ENCODE measurements around the gene MUC4.
"Not testable (repeated sequence)": the region's sequence is repeated elsewhere in the genome, so short reads cannot be mapped to it uniquely, and the experiment has no call there.

MUC4 gene

DNA sequence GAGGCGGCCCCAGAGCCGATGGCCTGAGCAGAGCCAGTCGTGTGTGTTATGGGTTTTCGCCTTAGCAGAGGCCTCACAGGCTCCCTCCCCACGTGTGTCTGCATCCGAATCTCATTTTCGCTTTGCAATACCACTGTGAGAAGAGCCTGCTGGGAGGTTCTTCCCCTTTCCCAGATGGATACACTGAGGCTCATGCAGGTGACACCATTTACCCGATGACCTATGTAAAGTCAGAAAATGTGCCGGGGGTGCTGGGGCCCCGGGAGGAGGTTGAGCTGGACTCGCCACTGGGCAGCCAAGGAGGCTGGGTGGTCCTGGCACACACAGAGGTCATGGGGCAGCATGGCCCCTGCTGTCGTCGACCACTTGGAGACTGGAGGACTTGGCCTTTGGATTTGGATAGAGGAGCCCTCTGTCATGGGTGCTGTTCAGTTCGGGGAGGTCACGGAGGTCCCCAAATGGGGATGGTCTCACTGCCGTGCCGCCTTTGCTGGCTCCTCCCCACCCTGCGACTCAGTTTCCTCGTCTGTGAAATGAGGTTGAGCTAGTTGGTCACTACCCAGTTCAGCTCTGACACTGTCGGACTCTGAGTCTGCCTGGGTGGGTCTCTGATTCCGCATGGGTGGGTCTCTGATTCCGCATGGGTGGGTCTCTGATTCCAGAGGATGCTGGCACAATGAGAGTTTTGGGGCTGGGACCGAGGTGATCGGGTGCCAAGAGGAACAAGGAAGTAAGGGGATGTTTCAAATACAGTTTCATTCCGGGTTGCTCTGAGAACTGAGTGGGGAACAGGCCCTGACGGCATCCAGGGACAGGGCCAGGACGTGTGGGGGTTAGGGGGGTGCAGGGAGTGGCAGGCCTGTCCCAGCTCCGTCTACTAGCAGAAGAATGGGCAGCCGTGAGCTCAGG, 23.2 kb upstream of the MUC4 start:
- H3K36me3 ChIP-seq (ENCODE audit: control insufficient read depth in 2 of 2, insufficient read depth in 2 of 2, low read length in 2 of 2): no peaks in the 10 kb centered on the region
- no peaks in the 10 kb centered on the region for H3K9me3 ChIP-seq (ENCODE audit: control insufficient read depth in 2 of 2, low read length in 2 of 2)
- H3K27me3 ChIP-seq (ENCODE audit: control insufficient read depth in 1 of 2, insufficient read depth in 2 of 2, low read length in 2 of 2): peaks cover 3 to 8% of the 10 kb centered on the region in 2 donors
- no peaks in the 10 kb centered on the region for H3K4me1 ChIP-seq (ENCODE audit: control insufficient read depth, insufficient read depth, low read length)
- H3K27ac ChIP-seq (ENCODE audit: low read length): no peak overlapping the region
- no peak overlapping the region for H3K9ac ChIP-seq (ENCODE audit: low read length in 2 of 2)
- H3K4me3 ChIP-seq (ENCODE audit: low read length in 2 of 2): no peak overlapping the region

DNA sequence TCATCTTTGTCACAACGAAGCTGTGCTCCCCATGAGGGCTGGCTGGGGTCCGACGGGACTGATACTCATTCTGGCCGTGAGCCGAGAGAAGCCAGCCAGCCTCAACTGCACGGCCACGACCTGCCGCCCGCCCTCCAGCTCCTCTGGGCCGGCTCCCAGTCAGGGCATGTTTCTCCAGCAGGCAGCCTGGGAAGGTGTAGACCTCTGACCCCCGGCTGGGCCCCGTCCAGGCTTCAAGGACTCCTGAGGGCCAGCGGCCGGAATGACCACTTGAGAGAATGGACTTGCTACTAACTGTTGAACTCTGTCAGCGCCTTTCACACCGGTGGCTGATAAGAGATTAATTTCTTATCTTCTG, 18.1 kb upstream of the MUC4 start:
- no peak overlapping the region for H3K9ac ChIP-seq (ENCODE audit: low read length in 2 of 2)

DNA sequence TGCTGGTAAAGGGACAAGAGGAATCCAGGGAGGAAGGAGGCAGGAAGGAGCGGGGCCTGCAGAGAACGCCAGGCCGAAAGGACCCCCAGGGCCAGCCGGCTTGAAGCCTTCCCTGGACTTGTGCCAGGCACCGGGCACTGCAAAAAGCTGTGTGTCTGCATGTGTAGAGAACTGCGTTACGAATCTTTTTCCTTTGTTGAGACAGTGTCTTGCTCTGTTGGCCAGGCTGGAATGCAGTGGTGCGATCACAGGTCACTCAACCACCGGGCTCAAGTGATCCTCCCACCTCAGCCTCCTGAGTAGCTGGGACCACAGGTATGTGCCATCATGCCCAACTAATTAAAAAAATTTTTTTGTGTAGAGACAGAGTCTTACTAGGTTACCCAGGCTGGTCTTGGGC, 17.0 kb upstream of the MUC4 start:
- no peak overlapping the region for H3K4me3 ChIP-seq (ENCODE audit: low read length in 2 of 2)
- H3K27ac ChIP-seq (ENCODE audit: low read length): no peak overlapping the region
- no peaks in the 10 kb centered on the region for H3K36me3 ChIP-seq (ENCODE audit: control insufficient read depth in 2 of 2, insufficient read depth in 2 of 2, low read length in 2 of 2)
- H3K27me3 ChIP-seq (ENCODE audit: control insufficient read depth in 1 of 2, insufficient read depth in 2 of 2, low read length in 2 of 2): peaks cover 0 to 1% of the 10 kb centered on the region in 2 donors
- no peaks in the 10 kb centered on the region for H3K9me3 ChIP-seq (ENCODE audit: control insufficient read depth in 2 of 2, low read length in 2 of 2)
- H3K9ac ChIP-seq (ENCODE audit: low read length in 2 of 2): no peak overlapping the region
- no peaks in the 10 kb centered on the region for H3K4me1 ChIP-seq (ENCODE audit: control insufficient read depth, insufficient read depth, low read length)

More for the DNA sequence above, 18.1 kb upstream of the MUC4 start:
- Histone ChIP-seq H3K4me3 (ENCODE audit: low read length in 2 of 2) (no peak overlapping the region), H3K4me1 (ENCODE audit: control insufficient read depth, insufficient read depth, low read length) (no peaks in the 10 kb centered on the region), H3K36me3 (ENCODE audit: control insufficient read depth in 2 of 2, insufficient read depth in 2 of 2, low read length in 2 of 2) (no peaks in the 10 kb centered on the region), H3K9me3 (ENCODE audit: control insufficient read depth in 2 of 2, low read length in 2 of 2) (no peaks in the 10 kb centered on the region), H3K27me3 (ENCODE audit: control insufficient read depth in 1 of 2, insufficient read depth in 2 of 2, low read length in 2 of 2) (no peaks in the 10 kb centered on the region), H3K27ac (ENCODE audit: low read length) (no peak overlapping the region)

DNA sequence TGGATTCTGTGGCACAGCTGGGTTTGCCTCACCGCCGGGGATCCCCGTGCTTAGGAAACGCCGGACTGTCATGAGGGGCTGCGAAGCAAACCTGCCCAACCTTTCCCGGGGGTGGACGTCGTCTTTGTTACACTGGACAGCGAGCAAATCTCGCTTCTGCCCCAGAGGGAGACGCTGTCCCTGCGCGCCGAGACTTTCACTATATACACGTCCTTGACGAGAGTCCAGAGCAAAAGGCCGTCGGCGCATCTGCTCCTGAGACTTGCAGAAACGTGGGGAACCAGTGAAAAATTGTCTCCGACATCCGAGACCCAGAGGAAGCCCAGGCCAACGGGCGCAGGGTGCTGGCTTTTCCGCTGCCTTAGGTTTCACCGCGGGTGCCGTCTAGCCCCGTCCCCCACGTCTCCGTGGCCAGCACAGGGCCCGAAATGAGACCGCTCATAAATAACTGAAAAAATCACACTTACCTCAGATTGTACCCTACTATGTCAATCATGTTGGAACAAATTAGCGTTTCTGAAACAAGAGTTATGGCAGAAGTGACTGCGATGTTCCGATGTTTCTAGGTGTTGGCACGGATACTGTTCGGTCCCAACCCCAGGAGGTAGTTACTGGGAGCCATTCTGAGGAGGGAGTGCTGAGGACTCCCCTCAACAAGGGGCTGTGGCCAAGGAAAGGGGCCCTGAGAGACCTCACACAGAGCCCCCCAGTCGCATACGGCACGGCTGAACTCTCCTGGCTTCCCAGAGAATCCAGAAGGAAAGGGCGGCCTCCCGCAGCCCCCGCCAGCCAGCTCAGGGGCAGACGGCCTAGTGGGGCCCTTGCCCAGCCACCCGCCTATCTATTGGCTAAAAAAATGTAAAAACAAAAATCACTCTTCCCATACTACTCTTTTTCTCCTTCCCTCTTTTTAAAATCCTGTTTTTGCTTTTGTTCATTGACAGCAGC, 14.4 kb upstream of the MUC4 start:
- Histone ChIP-seq H3K4me1 (ENCODE audit: control insufficient read depth, insufficient read depth, low read length) (no peaks in the 10 kb centered on the region), H3K27me3 (ENCODE audit: control insufficient read depth in 1 of 2, insufficient read depth in 2 of 2, low read length in 2 of 2) (peaks cover 0 to 5% of the 10 kb centered on the region in 2 donors), H3K9me3 (ENCODE audit: control insufficient read depth in 2 of 2, low read length in 2 of 2) (no peaks in the 10 kb centered on the region), H3K4me3 (ENCODE audit: low read length in 2 of 2) (no peak overlapping the region), H3K27ac (ENCODE audit: low read length) (no peak overlapping the region), H3K36me3 (ENCODE audit: control insufficient read depth in 2 of 2, insufficient read depth in 2 of 2, low read length in 2 of 2) (no peaks in the 10 kb centered on the region), H3K9ac (ENCODE audit: low read length in 2 of 2) (no peak overlapping the region)

DNA sequence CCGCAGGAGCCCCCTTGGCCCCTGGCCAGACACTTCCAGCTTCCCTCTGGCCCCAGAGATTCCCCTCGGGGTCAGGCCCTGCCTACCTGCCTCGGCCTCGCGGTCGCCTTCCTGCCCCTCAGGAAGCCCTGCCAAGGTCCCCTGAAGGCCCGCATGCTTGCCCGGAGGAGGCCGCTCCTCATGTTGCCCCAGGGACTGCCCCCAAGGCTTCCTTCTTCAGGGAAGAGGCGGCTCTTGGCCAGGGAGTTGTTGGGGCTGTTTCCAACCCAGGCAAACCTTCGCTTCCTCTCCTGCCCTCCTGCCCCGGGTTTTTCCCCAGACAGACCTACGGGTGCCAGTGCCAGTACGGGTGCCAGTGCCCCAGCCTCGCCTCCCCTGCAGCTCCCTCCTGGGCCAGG, 13.5 kb upstream of the MUC4 start:
- Histone ChIP-seq H3K4me3 (ENCODE audit: low read length in 2 of 2) (no peak overlapping the region), H3K27me3 (ENCODE audit: control insufficient read depth in 1 of 2, insufficient read depth in 2 of 2, low read length in 2 of 2) (peaks cover 0 to 5% of the 10 kb centered on the region in 2 donors), H3K9me3 (ENCODE audit: control insufficient read depth in 2 of 2, low read length in 2 of 2) (no peaks in the 10 kb centered on the region), H3K9ac (ENCODE audit: low read length in 2 of 2) (no peak overlapping the region), H3K36me3 (ENCODE audit: control insufficient read depth in 2 of 2, insufficient read depth in 2 of 2, low read length in 2 of 2) (no peaks in the 10 kb centered on the region), H3K27ac (ENCODE audit: low read length) (no peak overlapping the region), H3K4me1 (ENCODE audit: control insufficient read depth, insufficient read depth, low read length) (no peaks in the 10 kb centered on the region)

DNA sequence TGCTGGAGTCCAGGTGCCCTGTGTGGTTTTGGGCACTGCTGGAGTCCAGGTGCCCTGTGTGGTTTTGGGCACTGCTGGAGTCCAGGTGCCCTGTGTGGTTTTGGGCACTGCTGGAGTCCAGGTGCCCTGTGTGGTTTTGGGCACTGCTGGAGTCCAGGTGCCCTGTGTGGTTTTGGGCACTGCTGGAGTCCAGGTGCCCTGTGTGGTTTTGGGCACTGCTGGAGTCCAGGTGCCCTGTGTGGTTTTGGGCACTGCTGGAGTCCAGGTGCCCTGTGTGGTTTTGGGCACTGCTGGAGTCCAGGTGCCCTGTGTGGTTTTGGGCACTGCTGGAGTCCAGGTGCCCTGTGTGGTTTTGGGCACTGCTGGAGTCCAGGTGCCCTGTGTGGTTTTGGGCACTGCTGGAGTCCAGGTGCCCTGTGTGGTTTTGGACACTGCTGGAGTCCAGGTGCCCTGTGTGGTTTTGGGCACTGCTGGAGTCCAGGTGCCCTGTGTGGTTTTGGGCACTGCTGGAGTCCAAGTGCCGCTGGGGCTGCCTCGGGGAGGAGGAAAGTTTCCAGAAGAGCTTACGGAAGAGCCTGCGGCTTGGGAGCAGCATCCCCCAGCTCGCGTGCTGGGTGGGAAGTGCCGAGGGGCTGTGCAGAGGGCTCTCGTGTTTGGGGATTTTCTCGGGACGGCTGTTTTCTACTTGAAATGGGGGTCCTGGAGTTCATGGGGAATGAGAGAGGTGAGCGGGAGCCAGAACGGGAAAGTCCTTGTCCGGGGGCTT, 12.9 kb upstream of the MUC4 start:
- not testable (repeated sequence) for H3K27ac ChIP-seq (ENCODE audit: low read length); H3K9ac ChIP-seq (ENCODE audit: low read length in 2 of 2); H3K4me1 ChIP-seq (ENCODE audit: control insufficient read depth, insufficient read depth, low read length); H3K36me3 ChIP-seq (ENCODE audit: control insufficient read depth in 2 of 2, insufficient read depth in 2 of 2, low read length in 2 of 2); H3K9me3 ChIP-seq (ENCODE audit: control insufficient read depth in 2 of 2, low read length in 2 of 2); H3K27me3 ChIP-seq (ENCODE audit: control insufficient read depth in 1 of 2, insufficient read depth in 2 of 2, low read length in 2 of 2); H3K4me3 ChIP-seq (ENCODE audit: low read length in 2 of 2)

DNA sequence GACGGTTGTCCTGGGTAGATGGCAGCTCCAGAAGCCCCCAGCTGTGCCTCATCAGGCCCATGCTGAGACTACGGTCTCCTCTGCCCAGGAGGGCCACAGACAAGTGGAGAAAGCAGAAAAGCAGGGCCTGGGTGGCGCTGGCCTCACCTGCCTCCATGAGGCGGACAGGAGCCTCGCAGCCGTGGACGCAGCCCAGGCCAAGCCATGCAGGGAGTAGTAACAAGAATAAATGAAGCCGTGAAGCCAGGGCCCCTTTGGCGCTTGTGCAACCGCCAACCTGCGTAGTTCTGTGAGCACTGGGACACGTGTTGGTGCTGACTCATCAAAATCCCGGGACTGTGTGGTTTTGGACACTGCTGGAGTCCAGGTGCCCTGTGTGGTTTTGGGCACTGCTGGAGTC, 12.3 kb upstream of the MUC4 start:
- Histone ChIP-seq H3K4me3 (ENCODE audit: low read length in 2 of 2) (no peak overlapping the region), H3K36me3 (ENCODE audit: control insufficient read depth in 2 of 2, insufficient read depth in 2 of 2, low read length in 2 of 2) (no peaks in the 10 kb centered on the region), H3K27ac (ENCODE audit: low read length) (no peak overlapping the region), H3K9ac (ENCODE audit: low read length in 2 of 2) (no peak overlapping the region), H3K27me3 (ENCODE audit: control insufficient read depth in 1 of 2, insufficient read depth in 2 of 2, low read length in 2 of 2) (peaks cover 0 to 5% of the 10 kb centered on the region in 2 donors), H3K4me1 (ENCODE audit: control insufficient read depth, insufficient read depth, low read length) (no peaks in the 10 kb centered on the region), H3K9me3 (ENCODE audit: control insufficient read depth in 2 of 2, low read length in 2 of 2) (no peaks in the 10 kb centered on the region)

DNA sequence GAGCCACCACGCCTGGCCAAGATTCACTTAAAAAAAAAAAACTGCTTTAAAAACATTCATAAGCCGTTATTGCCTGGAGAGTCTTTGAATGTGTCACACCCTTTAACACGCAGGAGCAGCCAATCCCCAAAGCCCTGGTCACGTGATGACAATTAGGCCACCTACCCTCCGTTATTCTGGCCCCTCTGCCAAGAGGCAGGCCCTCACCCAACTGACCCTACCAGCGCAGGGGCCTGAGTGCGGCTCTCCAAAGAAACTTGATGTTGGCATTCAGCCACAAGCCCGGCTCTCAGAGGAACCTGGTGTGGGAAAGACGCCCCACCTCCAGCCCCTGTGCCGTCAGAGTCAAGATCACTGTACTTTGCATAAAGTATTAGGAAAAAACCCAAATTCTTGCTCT, 11.6 kb upstream of the MUC4 start:
- H3K36me3 ChIP-seq (ENCODE audit: control insufficient read depth in 2 of 2, insufficient read depth in 2 of 2, low read length in 2 of 2): no peaks in the 10 kb centered on the region
- H3K9me3 ChIP-seq (ENCODE audit: control insufficient read depth in 2 of 2, low read length in 2 of 2): no peaks in the 10 kb centered on the region
- peaks cover 0 to 5% of the 10 kb centered on the region in 2 donors for H3K27me3 ChIP-seq (ENCODE audit: control insufficient read depth in 1 of 2, insufficient read depth in 2 of 2, low read length in 2 of 2)
- H3K9ac ChIP-seq (ENCODE audit: low read length in 2 of 2): no peak overlapping the region
- no peaks in the 10 kb centered on the region for H3K4me1 ChIP-seq (ENCODE audit: control insufficient read depth, insufficient read depth, low read length)
- H3K4me3 ChIP-seq (ENCODE audit: low read length in 2 of 2): no peak overlapping the region
- no peak overlapping the region for H3K27ac ChIP-seq (ENCODE audit: low read length)

DNA sequence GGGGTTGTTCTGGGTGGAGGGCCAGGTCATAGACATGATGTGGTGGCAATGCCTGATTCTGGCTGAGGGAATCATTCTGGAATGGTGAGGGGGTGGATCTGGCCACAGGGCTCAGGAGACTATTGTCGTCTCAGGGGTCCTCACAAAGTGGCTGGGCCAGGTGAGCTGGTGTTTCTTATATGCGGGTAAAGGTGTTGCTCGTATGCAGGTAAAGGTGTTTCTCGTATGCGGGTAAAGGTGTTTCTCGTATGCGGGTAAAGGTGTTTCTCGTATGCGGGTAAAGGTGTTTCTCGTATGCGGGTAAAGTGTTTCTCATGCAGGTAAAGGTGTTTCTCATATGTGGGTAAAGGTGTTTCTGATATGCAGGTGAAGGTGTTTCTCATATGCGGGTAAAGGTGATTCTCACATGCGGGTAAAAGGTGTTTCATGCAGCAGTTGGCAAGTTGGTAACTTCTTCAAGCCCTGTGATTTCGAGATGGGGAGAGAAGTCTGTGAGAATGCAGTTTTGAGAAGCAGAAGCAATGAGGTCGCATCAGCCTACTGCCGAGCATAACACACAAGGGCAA, 10.5 kb upstream of the MUC4 start:
- H3K9me3 ChIP-seq (ENCODE audit: control insufficient read depth in 2 of 2, low read length in 2 of 2): no peaks in the 10 kb centered on the region
- H3K4me1 ChIP-seq (ENCODE audit: control insufficient read depth, insufficient read depth, low read length): no peaks in the 10 kb centered on the region
- no peak overlapping the region for H3K27ac ChIP-seq (ENCODE audit: low read length)
- H3K36me3 ChIP-seq (ENCODE audit: control insufficient read depth in 2 of 2, insufficient read depth in 2 of 2, low read length in 2 of 2): no peaks in the 10 kb centered on the region
- no peak overlapping the region for H3K4me3 ChIP-seq (ENCODE audit: low read length in 2 of 2)
- H3K27me3 ChIP-seq (ENCODE audit: control insufficient read depth in 1 of 2, insufficient read depth in 2 of 2, low read length in 2 of 2): peaks cover 0 to 5% of the 10 kb centered on the region in 2 donors
- no peak overlapping the region for H3K9ac ChIP-seq (ENCODE audit: low read length in 2 of 2)

All from stomach smooth muscle (tissue), 2 donors.